Stimulated activated naive CD8-positive, alpha-beta T cell treated with anti-CD3 and anti-CD28 coated beads, Interleukin-15, Interleukin-2, amounts not matched to agents 100 ng/mL and 50 ng/mL, for 24 hours (primary cell): ENCODE results near the gene DND1.
"Not testable (repeated sequence)": the region's sequence is repeated elsewhere in the genome, so short reads cannot be mapped to it uniquely, and the experiment has no call there.

Source experiments
- H3K27ac Mint-ChIP-seq: one replicate; pipeline ENCODE4 v1.8.0; 2021; ENCODE audit warnings: mild to moderate bottlenecking, mixed read lengths
- H3K27me3 Mint-ChIP-seq: one replicate; pipeline ENCODE4 v1.8.0; 2021; ENCODE audit warnings: mixed read lengths
- H3K36me3 Mint-ChIP-seq: one replicate; pipeline ENCODE4 v1.8.0; 2021; ENCODE audit warnings: low read depth, mixed read lengths
- H3K4me1 Mint-ChIP-seq: one replicate; pipeline ENCODE4 v1.8.0; 2021; ENCODE audit warnings: low read depth, mixed read lengths
- H3K4me3 Mint-ChIP-seq: one replicate; pipeline ENCODE4 v1.8.0; 2021; ENCODE audit warnings: mild to moderate bottlenecking, mixed read lengths
- H3K9me3 Mint-ChIP-seq: one replicate; pipeline ENCODE4 v1.8.0; 2021; ENCODE audit warnings: mixed read lengths

DND1 gene

GRCh38 chr5:140628711-140629110, 44.7 kb downstream of the DND1 start:
- H3K36me3 Mint-ChIP-seq: peaks cover 3% of the 10 kb centered on the region
- H3K4me1 Mint-ChIP-seq: peaks cover 19% of the 10 kb centered on the region
- H3K27me3 Mint-ChIP-seq: peaks cover 23% of the 10 kb centered on the region
- no peak overlapping the region for H3K27ac Mint-ChIP-seq
- no peak overlapping the region for H3K4me3 Mint-ChIP-seq
- H3K9me3 Mint-ChIP-seq: peaks cover 3% of the 10 kb centered on the region

GRCh38 chr5:140627972-140628371, 45.4 kb downstream of the DND1 start:
- peaks cover 3% of the 10 kb centered on the region for H3K9me3 Mint-ChIP-seq
- peaks cover 13% of the 10 kb centered on the region for H3K4me1 Mint-ChIP-seq
- H3K4me3 Mint-ChIP-seq: no peak overlapping the region
- peaks cover 3% of the 10 kb centered on the region for H3K36me3 Mint-ChIP-seq
- no peak overlapping the region for H3K27ac Mint-ChIP-seq
- H3K27me3 Mint-ChIP-seq: peaks cover 17% of the 10 kb centered on the region

GRCh38 chr5:140624886-140625285, 48.5 kb downstream of the DND1 start:
- not testable (repeated sequence) for H3K36me3 Mint-ChIP-seq, H3K9me3 Mint-ChIP-seq, H3K4me3 Mint-ChIP-seq, H3K4me1 Mint-ChIP-seq, H3K27ac Mint-ChIP-seq
- H3K27me3 Mint-ChIP-seq: peaks cover 25% of the 10 kb centered on the region

GRCh38 chr5:140623061-140623460, 50.3 kb downstream of the DND1 start:
- not testable (repeated sequence) for H3K4me3 Mint-ChIP-seq, H3K9me3 Mint-ChIP-seq, H3K27ac Mint-ChIP-seq, H3K4me1 Mint-ChIP-seq, H3K36me3 Mint-ChIP-seq
- peaks cover 26% of the 10 kb centered on the region for H3K27me3 Mint-ChIP-seq

- no peaks in the 10 kb centered on the region for H3K4me1 Mint-ChIP-seq
- no peaks in the 10 kb centered on the region for H3K9me3 Mint-ChIP-seq
- peaks cover 25% of the 10 kb centered on the region for H3K27me3 Mint-ChIP-seq
- no peaks in the 10 kb centered on the region for H3K36me3 Mint-ChIP-seq
- no peak overlapping the region for H3K27ac Mint-ChIP-seq
- H3K4me3 Mint-ChIP-seq: no peak overlapping the region
Observed at GRCh38 chr5:140622301-140622700, 51.1 kb downstream of the DND1 start.
